Astrocyte (in vitro differentiated cells and primary cell): ENCODE results near the gene DCDC2B. TPM values are rescaled to one million over a fixed set of nuclear protein-coding genes. Genes with fewer than 3 reads are reported as not detected.

Experiments
- DNase-seq: peaks from one replicate; pipeline ENCODE4 v3.0.0-alpha.2; 2010; ENCODE audit warnings: low read depth
- FAIRE-seq: peaks from 2 replicates; lab custom pipeline; 2011; peaks lifted over from hg19 to GRCh38; lab: Jason Lieb, UNC
- H2AFZ ChIP-seq: 2 replicates; pipeline ENCODE4 v1.6.0; 2012; ENCODE audit warnings: low read depth, low read length, inconsistent platforms
- H3K27ac ChIP-seq: 2 replicates; pipeline ENCODE4 v1.5.1; 2011; ENCODE audit warnings: low read depth, low read length, inconsistent platforms
- H3K27me3 ChIP-seq: 2 replicates; pipeline ENCODE4 v1.6.0; 2011; ENCODE audit warnings: low read length, inconsistent platforms; ENCODE audit not compliant: insufficient read depth
- H3K36me3 ChIP-seq: 2 replicates; pipeline ENCODE4 v1.5.1; 2011; ENCODE audit warnings: low read length, inconsistent platforms; ENCODE audit not compliant: insufficient read depth
- H3K4me1 ChIP-seq: 2 replicates; pipeline ENCODE4 v1.5.1; 2011; ENCODE audit warnings: low read length, inconsistent platforms; ENCODE audit not compliant: insufficient read depth
- H3K4me2 ChIP-seq: 2 replicates; pipeline ENCODE4 v1.6.0; 2012; ENCODE audit warnings: low read length, inconsistent platforms
- H3K4me3 ChIP-seq: 2 replicates; pipeline ENCODE4 v1.5.1; 2011; ENCODE audit warnings: low read depth, mild to moderate bottlenecking, low read length, inconsistent platforms; ENCODE audit not compliant: insufficient read depth
- H3K79me2 ChIP-seq: 2 replicates; pipeline ENCODE4 v1.6.0; 2012; ENCODE audit warnings: mild to moderate bottlenecking, low read length, inconsistent platforms; ENCODE audit not compliant: insufficient read depth
- H3K9ac ChIP-seq: 2 replicates; pipeline ENCODE4 v1.6.0; 2012; ENCODE audit warnings: mild to moderate bottlenecking, low read length, inconsistent platforms
- H3K9me3 ChIP-seq: 2 replicates; pipeline ENCODE4 v1.5.1; 2012; ENCODE audit warnings: low read depth, mild to moderate bottlenecking, low read length, inconsistent platforms; ENCODE audit not compliant: insufficient read depth
- H4K20me1 ChIP-seq: 2 replicates; pipeline ENCODE4 v1.6.0; 2012; ENCODE audit warnings: low read length, inconsistent platforms; ENCODE audit not compliant: insufficient read depth
- H3K27ac Mint-ChIP-seq: one replicate; pipeline ENCODE4 v1.8.0; 2021; ENCODE audit warnings: mild to moderate bottlenecking, mixed read lengths; ENCODE audit not compliant: unreplicated experiment
- H3K27me3 Mint-ChIP-seq: one replicate; pipeline ENCODE4 v1.8.0; 2021; ENCODE audit warnings: low read depth, mixed read lengths; ENCODE audit not compliant: unreplicated experiment
- H3K36me3 Mint-ChIP-seq: one replicate; pipeline ENCODE4 v1.8.0; 2021; ENCODE audit warnings: low read depth, mixed read lengths; ENCODE audit not compliant: unreplicated experiment
- H3K4me1 Mint-ChIP-seq: one replicate; pipeline ENCODE4 v1.8.0; 2021; ENCODE audit warnings: low read depth, mixed read lengths; ENCODE audit not compliant: unreplicated experiment
- H3K4me3 Mint-ChIP-seq: one replicate; pipeline ENCODE4 v1.8.0; 2021; ENCODE audit warnings: mild to moderate bottlenecking, moderate library complexity, mixed read lengths; ENCODE audit not compliant: unreplicated experiment
- H3K9me3 Mint-ChIP-seq: one replicate; pipeline ENCODE4 v1.8.0; 2021; ENCODE audit warnings: mild to moderate bottlenecking, mixed read lengths; ENCODE audit not compliant: unreplicated experiment
- CTCF ChIP-seq: IDR thresholded peaks from 2 replicates; pipeline ENCODE4 v1.5.1; 2011; ENCODE audit warnings: low read depth, mild to moderate bottlenecking, inconsistent platforms, low read length, moderate library complexity; ENCODE audit not compliant: insufficient read depth
- EZH2 ChIP-seq: IDR thresholded peaks from 2 replicates; pipeline ENCODE4 v1.6.1; 2012; ENCODE audit warnings: mild to moderate bottlenecking, low read length, inconsistent platforms; ENCODE audit not compliant: insufficient read depth
- total RNA-seq: library from RNA; stranded (reverse); gene quantifications from 2 replicates; pipeline ENCODE4 v1.2.1, GENCODE V29; 2021

DCDC2B gene
- total RNA-seq, 1 donor from 2014 or later = not detected

- H3K4me1 ChIP-seq = peaks cover 19% of the 10 kb centered on the region
- Mint-ChIP-seq H3K9me3 (no peaks in the 10 kb centered on the region), H3K27ac (peak overlapping the region; percentile 88), H3K4me3 (peak overlapping the region; percentile 98), H3K4me1 (peaks cover 12% of the 10 kb centered on the region), H3K27me3 (no peaks in the 10 kb centered on the region), H3K36me3 (peaks cover 21% of the 10 kb centered on the region)
- FAIRE-seq (no peak), DNase-seq (no peak)
- peak overlapping the region; percentile 100 for H3K9ac ChIP-seq
- no peaks in the 10 kb centered on the region for H3K9me3 ChIP-seq
- H3K27ac ChIP-seq = peak overlapping the region; percentile 97
- H4K20me1 ChIP-seq = peaks cover 8% of the 10 kb centered on the region
- H3K79me2 ChIP-seq = peaks cover 56% of the 10 kb centered on the region
- H2AFZ ChIP-seq = peak overlapping the region; percentile 79
- peak overlapping the region; percentile 97 for H3K4me2 ChIP-seq
- H3K27me3 ChIP-seq = no peaks in the 10 kb centered on the region
- peak overlapping the region; percentile 98 for H3K4me3 ChIP-seq
- H3K36me3 ChIP-seq = peaks cover 24% of the 10 kb centered on the region
- TF ChIP-seq CTCF (no peak), EZH2 (no peak)
Observed at GRCh38 chr1:32221581-32221979, 12.7 kb downstream of the DCDC2B start.

- Histone ChIP-seq H4K20me1 (peaks cover 8% of the 10 kb centered on the region), H3K4me2 (peak within 1 kb of the TSS; percentile 97), H3K4me1 (peaks cover 19% of the 10 kb centered on the region), H3K27ac (peak within 1 kb of the TSS; percentile 97), H3K27me3 (no peaks in the 10 kb centered on the region), H3K9me3 (no peaks in the 10 kb centered on the region), H3K79me2 (peaks cover 56% of the 10 kb centered on the region), H3K4me3 (peak within 1 kb of the TSS; percentile 98), H3K36me3 (peaks cover 19% of the 10 kb centered on the region), H3K9ac (peak within 1 kb of the TSS; percentile 100), H2AFZ (peak within 1 kb of the TSS; percentile 79)
- TF ChIP-seq EZH2 = no peak
- no peak for TF ChIP-seq CTCF
- DNase-seq = peak; percentile 85
- H3K27ac Mint-ChIP-seq = peak within 1 kb of the TSS; percentile 98
- peaks cover 12% of the 10 kb centered on the region for H3K4me1 Mint-ChIP-seq
- peaks cover 17% of the 10 kb centered on the region for H3K36me3 Mint-ChIP-seq
- H3K4me3 Mint-ChIP-seq = peak within 1 kb of the TSS; percentile 98
- no peak for FAIRE-seq
- no peaks in the 10 kb centered on the region for H3K27me3 Mint-ChIP-seq
- H3K9me3 Mint-ChIP-seq = no peaks in the 10 kb centered on the region
Observed at GRCh38 chr1:32221980-32222755, 13.3 kb downstream of the DCDC2B start, which contains the start of the genes EIF3I and TMEM234. Gene EIF3I (plus strand): TSS chr1:32222407. CDS start chr1:32222442, 35 bp downstream. Gene TMEM234 (minus strand): TSS chr1:32222353. CDS start chr1:32222322, 31 bp downstream.

GRCh38 chr1:32223683-32224082 lies 14.8 kb downstream of the DCDC2B start:
- H3K27ac Mint-ChIP-seq = peak overlapping the region; percentile 87
- Histone ChIP-seq H3K4me2 (peak overlapping the region; percentile 97), H3K36me3 (peaks cover 31% of the 10 kb centered on the region), H3K79me2 (peaks cover 56% of the 10 kb centered on the region), H2AFZ (no peak overlapping the region), H4K20me1 (peaks cover 16% of the 10 kb centered on the region), H3K9me3 (no peaks in the 10 kb centered on the region), H3K9ac (peak overlapping the region; percentile 100), H3K4me1 (peaks cover 19% of the 10 kb centered on the region), H3K27ac (no peak overlapping the region), H3K27me3 (no peaks in the 10 kb centered on the region), H3K4me3 (peak overlapping the region; percentile 3)
- H3K4me3 Mint-ChIP-seq = peak overlapping the region; percentile 98
- H3K9me3 Mint-ChIP-seq = no peaks in the 10 kb centered on the region
- peaks cover 26% of the 10 kb centered on the region for H3K36me3 Mint-ChIP-seq
- peaks cover 12% of the 10 kb centered on the region for H3K4me1 Mint-ChIP-seq
- H3K27me3 Mint-ChIP-seq = no peaks in the 10 kb centered on the region
- TF ChIP-seq CTCF (no peak), EZH2 (no peak)
- FAIRE-seq = no peak
- no peak for DNase-seq
